Heart left ventricle (tissue), 16 donors: Measurements from ENCODE around the gene UBAP1. TPM values are rescaled to one million over a fixed set of nuclear protein-coding genes. Genes with fewer than 3 reads are reported as not detected.
"Not testable (repeated sequence)": the region's sequence is repeated elsewhere in the genome, so short reads cannot be mapped to it uniquely, and the experiment has no call there.

Source experiments
- ATAC-seq, 4 donors: fragments of 200-7000 bp; cut with Tn5 transposase; one replicate each; pipeline ENCODE4 v1.9.1; 2020 to 2022; ENCODE audit warnings: moderate library complexity in 4 of 4, mild to moderate bottlenecking in 3 of 4, moderate number of reproducible peaks in 1 of 4
- DNase-seq, 5 donors: peaks; one replicate each; pipeline ENCODE4 v3.0.0-alpha.2; 2020
- H3K27ac ChIP-seq, 12 donors: fragments of 200-600 bp; sonication (generic) in 4 of 12; one replicate each; pipeline versions ENCODE4 v1.5.0 to v1.8.0; 2016 to 2022; ENCODE audit warnings: mild to moderate bottlenecking in 2 of 12
- H3K27me3 ChIP-seq, 9 donors: fragments of 200-600 bp; sonication (generic) in 2 of 9; one replicate each; pipeline versions ENCODE4 v1.5.1 to v1.8.0; 2016 to 2022; ENCODE audit warnings: mild to moderate bottlenecking in 3 of 9
- H3K36me3 ChIP-seq, 9 donors: fragments of 200-600 bp; sonication (generic) in 2 of 9; one replicate each; pipeline versions ENCODE4 v1.5.0 to v1.8.0; 2018 to 2022; ENCODE audit warnings: mild to moderate bottlenecking in 2 of 9
- H3K4me1 ChIP-seq, 12 donors: fragments of 200-600 bp; sonication (generic) in 4 of 12; one replicate each; pipeline versions ENCODE4 v1.5.0 to v1.8.0; 2016 to 2022; ENCODE audit warnings: mild to moderate bottlenecking in 3 of 12
- H3K4me3 ChIP-seq, 12 donors: fragments of 200-600 bp; sonication (generic) in 4 of 12; one replicate each; pipeline versions ENCODE4 v1.5.0 to v1.8.0; 2017 to 2022; ENCODE audit warnings: mild to moderate bottlenecking in 9 of 12, moderate library complexity in 4 of 12
- H3K9me3 ChIP-seq, 12 donors: fragments of 200-600 bp; sonication (generic) in 4 of 12; one replicate each; pipeline versions ENCODE4 v1.5.0 to v1.8.0; 2016 to 2022; ENCODE audit warnings: mild to moderate bottlenecking in 1 of 12
- CTCF ChIP-seq, 12 donors: fragments of 200-600 bp; sonication (generic) in 4 of 12; IDR thresholded peaks; one replicate each; pipeline versions ENCODE4 v1.5.0 to v1.8.0; 2018 to 2022; ENCODE audit warnings: antibody characterized with exemption in 12 of 12, mild to moderate bottlenecking in 5 of 12
- POLR2A ChIP-seq, 2 donors: fragments of 450-650 bp; IDR thresholded peaks; one replicate each; pipeline ENCODE4 v1.6.1; 2017; ENCODE audit warnings: antibody characterized with exemption in 2 of 2, mild to moderate bottlenecking in 2 of 2, moderate library complexity in 2 of 2
- WGBS, 4 donors: extraction: QIAGEN DNeasy Blood & Tissue Kit in 2 of 4; methylation state at CpG; one replicate each; pipeline versions ENCODE4 v1.1.5 to v1.1.7; 2013 to 2018; 5-methylcytosine and 5-hydroxymethylcytosine counted together
- intact Hi-C, 10 donors: fragments of 100-400 bp; cut with DNase I; formaldehyde crosslinking; loops; one replicate each; pipeline versions ENCODE4 v1.11.1 to v1.14.2; 2022
- polyA plus RNA-seq, 2 donors: library from polyadenylated mRNA; stranded (reverse); fragments of 200-250 nt; gene quantifications; one replicate each; pipeline ENCODE4 v1.2.3, GENCODE V29; 2013
- total RNA-seq, 9 donors: library from RNA; depleted of rRNA in 2 of 9; stranded (reverse); fragments of >200 nt in 2 of 9; fragmentation: NEBNext Ultra II Directional in 3 of 9; extraction: Animal tissue kit (Norgen Biotek cat#: 25700) in 3 of 9; gene quantifications; one replicate each; pipeline versions ENCODE4 v1.1.0 to v1.2.4, GENCODE V29; 2016 to 2023
- donor health status: ischemic (EF 13 %, LVEDD 7.1; RV severe dilation, severe dysfunction).
- donor health status: healthy with polysubstance abuse.
- donor health status: DM: no; HTN: yes; CAD: no.
- donor health status: DM: no; HTN: no; CAD: no.
- donor health status: ischemic (EF 25% LVEDD 6.9; RV normal size, moderate dysfunction).
- donor health status: ischemic (EF 25% LVEDD 5.7; RV mildly dilated, moderate dysfunction).
- donor health status: healthy.
- donor health status: DM: yes; HTN: yes; CAD: no.
- donor health status: ischemic (EF 35%, LVEDD 5.7; RV mildly dilated, moderate dysfunction).
- donor health status: nonischemic (EF 11% LVEDD 7.7; RV severe dilation, severe dysfunction).
- donor health status: DM: yes; HTN: yes; CAD: no.
- donor health status: PGD.
- donor health status: ischemic (EF 29% LVEDD 5.4; RV normal size, mild dysfunction).
- donor health status: nonischemic (EF 23%, LVEDD 6.1; RV moderate dilation, normal function).

UBAP1 gene
- total and polyA plus RNA-seq, 11 donors = 18.7 to 66.1 (median 43.1) TPM

DNA sequence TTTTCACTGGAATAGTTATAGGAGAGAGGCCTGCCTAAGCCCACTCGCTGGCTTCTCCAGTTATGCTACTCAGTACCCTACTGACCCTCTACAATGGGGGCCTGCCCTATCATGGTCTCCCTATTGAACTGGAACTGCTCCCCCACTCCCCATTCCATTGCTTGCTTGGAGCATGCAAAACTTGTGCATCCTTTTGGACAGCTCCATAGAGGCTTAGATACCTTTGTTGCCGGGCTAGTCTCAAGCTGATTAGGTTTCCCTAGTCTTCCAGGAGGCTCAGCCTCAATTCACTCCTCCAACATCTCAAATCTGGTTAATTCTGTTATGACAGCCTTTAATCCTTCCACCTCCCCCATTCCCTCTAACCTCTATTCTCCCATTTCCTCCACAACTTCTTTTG lies 110.3 kb downstream of the UBAP1 start:
- no peak overlapping the region for H3K27ac ChIP-seq
- H3K36me3 ChIP-seq = no peaks in the 10 kb centered on the region
- 64 to 89% (median 87%) methylated on average over 2 of the region's 2 CpGs for WGBS, 4 donors
- no peak for TF ChIP-seq CTCF (IDR thresholded peaks at IDR 0.05)
- no peak for TF ChIP-seq POLR2A (IDR thresholded peaks at IDR 0.05)
- DNase-seq (no peak), ATAC-seq (no peak)
- H3K27me3 ChIP-seq = no peaks in the 10 kb centered on the region
- peaks cover 0 to 10% (median 0%) of the 10 kb centered on the region in 12 donors for H3K4me1 ChIP-seq
- intact Hi-C loops = no loop called here
- no peak overlapping the region for H3K4me3 ChIP-seq
- H3K9me3 ChIP-seq = no peaks in the 10 kb centered on the region

GRCh38 chr9:34291023-34291422 lies 112.2 kb downstream of the UBAP1 start:
- intact Hi-C loops = no loop called here
- DNase-seq (peak in 1 of 5 donors; percentile 8), ATAC-seq (peak in 1 of 4 donors; percentile 34)
- peaks cover 0 to 10% (median 0%) of the 10 kb centered on the region in 12 donors for H3K4me1 ChIP-seq
- H3K36me3 ChIP-seq = no peaks in the 10 kb centered on the region
- H3K4me3 ChIP-seq = no peak overlapping the region
- WGBS, 4 donors = 86 to 92% (median 88%) methylated on average over 2 of the region's 2 CpGs
- H3K27ac ChIP-seq = peak overlapping the region in 1 of 12 donors; percentile 78
- H3K27me3 ChIP-seq = no peaks in the 10 kb centered on the region
- H3K9me3 ChIP-seq = no peaks in the 10 kb centered on the region
- TF ChIP-seq POLR2A (IDR thresholded peaks at IDR 0.05) (no peak), CTCF (IDR thresholded peaks at IDR 0.05) (no peak)

GRCh38 chr9:34291423-34291822 lies 112.6 kb downstream of the UBAP1 start:
- intact Hi-C loops = no loop called here
- H3K27me3 ChIP-seq = no peaks in the 10 kb centered on the region
- 86 to 91% (median 88%) methylated on average over 2 of the region's 2 CpGs for WGBS, 4 donors
- no peak for ATAC-seq
- peaks cover 0 to 10% (median 0%) of the 10 kb centered on the region in 12 donors for H3K4me1 ChIP-seq
- no peak for DNase-seq
- peak overlapping the region in 1 of 12 donors; percentile 78 for H3K27ac ChIP-seq
- no peak for TF ChIP-seq CTCF (IDR thresholded peaks at IDR 0.05)
- H3K4me3 ChIP-seq = no peak overlapping the region
- no peaks in the 10 kb centered on the region for H3K36me3 ChIP-seq
- H3K9me3 ChIP-seq = no peaks in the 10 kb centered on the region

GRCh38 chr9:34292552-34292951 lies 113.7 kb downstream of the UBAP1 start:
- H3K4me1 ChIP-seq = peaks cover 0 to 10% (median 0%) of the 10 kb centered on the region in 12 donors
- intact Hi-C loops = no loop called here
- no peak for ATAC-seq
- no peak for DNase-seq
- no peaks in the 10 kb centered on the region for H3K27me3 ChIP-seq
- no peaks in the 10 kb centered on the region for H3K36me3 ChIP-seq
- TF ChIP-seq CTCF (IDR thresholded peaks at IDR 0.05) = no peak
- TF ChIP-seq POLR2A (IDR thresholded peaks at IDR 0.05) = no peak
- no peak overlapping the region for H3K27ac ChIP-seq
- H3K4me3 ChIP-seq = no peak overlapping the region
- H3K9me3 ChIP-seq = no peaks in the 10 kb centered on the region
- 38 to 68% (median 61%) methylated on average over 2 of the region's 2 CpGs for WGBS, 4 donors

GRCh38 chr9:34301064-34301463 lies 122.2 kb downstream of the UBAP1 start:
- H3K36me3 ChIP-seq, intact Hi-C loops, H3K9me3 ChIP-seq, H3K27ac ChIP-seq, H3K27me3 ChIP-seq, H3K4me1 ChIP-seq, H3K4me3 ChIP-seq, ATAC-seq, DNase-seq: not testable (repeated sequence)
- 73 to 82% (median 81%) methylated on average over 7 of the region's 7 CpGs for WGBS, 4 donors
